CD14-positive monocyte (primary cell): Measurements from ENCODE around the gene SBK1. TPM values are rescaled to one million over a fixed set of nuclear protein-coding genes. Genes with fewer than 3 reads are reported as not detected.

Experiments used
- DNase-seq, 3 donors: peaks; one replicate each; pipeline ENCODE4 v3.0.0-alpha.2; 2011 to 2022
- H2AFZ ChIP-seq: 2 replicates; pipeline ENCODE4 v1.6.0; 2012; ENCODE audit warnings: mild to moderate bottlenecking, low read depth, low read length, inconsistent platforms; ENCODE audit not compliant: insufficient read depth, poor library complexity, severe bottlenecking
- H3K27ac ChIP-seq, 2 donors: 1 replicate in 1 of 2; 2 replicates in 1 of 2; pipeline ENCODE4 v1.5.1; 2012 to 2013; ENCODE audit warnings: low read length in 2 of 2, control low read depth in 1 of 2, inconsistent platforms in 1 of 2, low read depth in 1 of 2, mild to moderate bottlenecking in 1 of 2
- H3K27me3 ChIP-seq, 2 donors: one replicate each; pipeline versions ENCODE4 v1.6.0 to v1.6.1; 2011 to 2013; ENCODE audit warnings: low read length in 2 of 2; ENCODE audit not compliant: control insufficient read depth in 2 of 2, insufficient read depth in 2 of 2
- H3K36me3 ChIP-seq, 2 donors: replicated peaks in 1 of 2; 1 replicate in 1 of 2; 2 replicates in 1 of 2; pipeline versions ENCODE4 v1.5.1 to v1.6.1; 2012 to 2013; ENCODE audit warnings: low read length in 2 of 2, control low read depth in 1 of 2, inconsistent platforms in 1 of 2, mild to moderate bottlenecking in 1 of 2; ENCODE audit not compliant: insufficient read depth in 2 of 2, control insufficient read depth in 1 of 2
- H3K4me1 ChIP-seq, 2 donors: 1 replicate in 1 of 2; 2 replicates in 1 of 2; pipeline versions ENCODE4 v1.5.1 to v1.6.1; 2012 to 2013; ENCODE audit warnings: low read length in 2 of 2, control low read depth in 1 of 2, inconsistent platforms in 1 of 2, mild to moderate bottlenecking in 1 of 2, moderate library complexity in 1 of 2; ENCODE audit not compliant: insufficient read depth in 2 of 2, control insufficient read depth in 1 of 2
- H3K4me2 ChIP-seq: replicated peaks from 2 replicates; pipeline ENCODE3; 2012; ENCODE audit warnings: low read length, moderate library complexity, mild to moderate bottlenecking; ENCODE audit not compliant: poor library complexity, severe bottlenecking; ENCODE audit errors: extremely low read depth
- H3K4me3 ChIP-seq, 3 experiments: fragments of 200-600 bp in 1 of 3; sonication (generic) in 1 of 3; replicated peaks in 1 of 3; 1 replicate in 2 of 3; 2 replicates in 1 of 3; pipeline ENCODE4 v1.5.1; 2011 to 2013; ENCODE audit warnings: low read length in 3 of 3, mild to moderate bottlenecking in 3 of 3, control low read depth in 2 of 3, low read depth in 2 of 3, inconsistent platforms in 1 of 3, moderate library complexity in 1 of 3
- H3K79me2 ChIP-seq: 2 replicates; pipeline ENCODE4 v1.6.0; 2012; ENCODE audit warnings: mild to moderate bottlenecking, control low read depth, inconsistent platforms, low read length, moderate library complexity; ENCODE audit not compliant: insufficient read depth
- H3K9ac ChIP-seq: 2 replicates; pipeline ENCODE4 v1.6.0; 2017; ENCODE audit warnings: low read length, mild to moderate bottlenecking; ENCODE audit not compliant: insufficient read depth, poor library complexity, severe bottlenecking
- H3K9me3 ChIP-seq, 2 donors: replicated peaks in 1 of 2; 1 replicate in 1 of 2; 2 replicates in 1 of 2; pipeline versions ENCODE4 v1.5.1 to v1.6.1; 2012 to 2013; ENCODE audit warnings: low read length in 2 of 2, control low read depth in 1 of 2; ENCODE audit not compliant: control insufficient read depth in 1 of 2, insufficient read depth in 1 of 2
- H4K20me1 ChIP-seq: 2 replicates; pipeline ENCODE4 v1.6.0; 2012; ENCODE audit warnings: mild to moderate bottlenecking, low read length, control low read depth, moderate library complexity; ENCODE audit not compliant: insufficient read depth
- H3K27ac Mint-ChIP-seq, 7 donors: one replicate each; pipeline ENCODE4 v1.8.0; 2020; ENCODE audit warnings: mild to moderate bottlenecking in 7 of 7, mixed read lengths in 7 of 7, moderate library complexity in 6 of 7, inconsistent platforms in 2 of 7
- H3K27me3 Mint-ChIP-seq, 3 donors: one replicate each; pipeline ENCODE4 v1.8.0; 2021 to 2022; ENCODE audit warnings: low read depth in 3 of 3, mild to moderate bottlenecking in 3 of 3, mixed read lengths in 3 of 3, moderate library complexity in 3 of 3, inconsistent platforms in 1 of 3
- H3K36me3 Mint-ChIP-seq, 2 donors: one replicate each; pipeline ENCODE4 v1.8.0; 2020; ENCODE audit warnings: mixed read lengths in 2 of 2, inconsistent platforms in 1 of 2, mild to moderate bottlenecking in 1 of 2
- H3K4me1 Mint-ChIP-seq: one replicate; pipeline ENCODE4 v1.8.0; 2020; ENCODE audit warnings: mild to moderate bottlenecking, mixed read lengths
- H3K4me3 Mint-ChIP-seq, 2 donors: one replicate each; pipeline ENCODE4 v1.8.0; 2020; ENCODE audit warnings: mild to moderate bottlenecking in 2 of 2, mixed read lengths in 2 of 2, moderate library complexity in 1 of 2
- H3K9me3 Mint-ChIP-seq, 7 donors: one replicate each; pipeline ENCODE4 v1.8.0; 2020 to 2022; ENCODE audit warnings: mixed read lengths in 7 of 7, mild to moderate bottlenecking in 6 of 7, moderate library complexity in 6 of 7, inconsistent platforms in 2 of 7
- WGBS: methylation state at CpG from one replicate; pipeline ENCODE4 v1.1.5; 2013; ENCODE audit warnings: missing lambda C conversion rate; ENCODE audit not compliant: insufficient coverage; 5-methylcytosine and 5-hydroxymethylcytosine counted together
- intact Hi-C, 2 donors: fragments of 100-400 bp; cut with micrococcal nuclease; formaldehyde crosslinking; loops; one replicate each; pipeline versions ENCODE4 v1.15.0 to v1.15.1; 2023
- polyA plus RNA-seq, 3 donors: library from polyadenylated mRNA; depleted of rRNA in 1 of 3; unstranded in 2 of 3; stranded (reverse) in 1 of 3; fragments of 300-500 nt in 2 of 3; fragments of >200 nt in 1 of 3; fragmentation: Illumina TruSeq in 2 of 3; gene quantifications; 1 replicate in 2 of 3; 2 replicates in 1 of 3; pipeline ENCODE4 v1.2.3, GENCODE V29; 2012 to 2021
- TF ChIP-seq, protein P1 (sequence below): fragments of 200-600 bp; IDR thresholded peaks from one replicate; pipeline ENCODE4 v1.8.0; 2022; ENCODE audit warnings: antibody characterized with exemption, mild to moderate bottlenecking

SBK1 gene
- polyA plus RNA-seq, 3 donors = 0.04 TPM; not detected in 2

DNA sequence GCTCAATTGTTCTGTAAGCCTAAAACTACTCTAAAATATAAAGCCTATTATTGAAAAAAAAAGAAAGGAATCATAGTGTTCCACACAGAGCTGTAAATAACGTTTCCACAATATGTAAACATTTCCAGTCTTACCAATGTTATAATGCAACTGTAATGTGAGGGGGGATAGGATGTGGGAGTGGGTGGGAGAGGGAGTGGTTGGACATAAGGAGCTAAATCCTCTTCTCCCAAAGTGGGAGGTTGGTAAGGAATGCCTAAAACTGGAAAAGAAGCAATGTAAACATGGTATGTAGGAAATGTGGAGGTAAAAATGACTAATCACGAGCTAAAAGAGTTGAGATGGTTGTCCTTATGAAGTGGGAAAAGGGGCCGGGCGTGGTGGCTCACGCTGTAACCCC is 17.6 kb upstream of the SBK1 start:
- no peaks in the 10 kb centered on the region for H3K79me2 ChIP-seq
- H3K27ac ChIP-seq = no peak overlapping the region
- peaks cover 8% of the 10 kb centered on the region for H3K4me1 Mint-ChIP-seq
- no peak overlapping the region for H3K9ac ChIP-seq
- DNase-seq = no peak
- peaks cover 5 to 7% of the 10 kb centered on the region in 2 donors for H3K4me1 ChIP-seq
- H3K36me3 Mint-ChIP-seq = no peaks in the 10 kb centered on the region
- no peak overlapping the region for H2AFZ ChIP-seq
- 100% methylated on average over 3 of the region's 5 CpGs for WGBS
- no peak overlapping the region for H3K4me3 ChIP-seq
- no peaks in the 10 kb centered on the region for H3K9me3 ChIP-seq
- no peak overlapping the region for H3K4me2 ChIP-seq
- peaks cover 0 to 10% of the 10 kb centered on the region in 2 donors for H3K27me3 ChIP-seq
- H3K27ac Mint-ChIP-seq = no peak overlapping the region
- no peaks in the 10 kb centered on the region for H4K20me1 ChIP-seq
- intact Hi-C loops = no loop called here
- peaks cover 19 to 36% (median 21%) of the 10 kb centered on the region in 3 donors for H3K27me3 Mint-ChIP-seq
- no peaks in the 10 kb centered on the region for H3K36me3 ChIP-seq
- TF ChIP-seq, protein P1, sequence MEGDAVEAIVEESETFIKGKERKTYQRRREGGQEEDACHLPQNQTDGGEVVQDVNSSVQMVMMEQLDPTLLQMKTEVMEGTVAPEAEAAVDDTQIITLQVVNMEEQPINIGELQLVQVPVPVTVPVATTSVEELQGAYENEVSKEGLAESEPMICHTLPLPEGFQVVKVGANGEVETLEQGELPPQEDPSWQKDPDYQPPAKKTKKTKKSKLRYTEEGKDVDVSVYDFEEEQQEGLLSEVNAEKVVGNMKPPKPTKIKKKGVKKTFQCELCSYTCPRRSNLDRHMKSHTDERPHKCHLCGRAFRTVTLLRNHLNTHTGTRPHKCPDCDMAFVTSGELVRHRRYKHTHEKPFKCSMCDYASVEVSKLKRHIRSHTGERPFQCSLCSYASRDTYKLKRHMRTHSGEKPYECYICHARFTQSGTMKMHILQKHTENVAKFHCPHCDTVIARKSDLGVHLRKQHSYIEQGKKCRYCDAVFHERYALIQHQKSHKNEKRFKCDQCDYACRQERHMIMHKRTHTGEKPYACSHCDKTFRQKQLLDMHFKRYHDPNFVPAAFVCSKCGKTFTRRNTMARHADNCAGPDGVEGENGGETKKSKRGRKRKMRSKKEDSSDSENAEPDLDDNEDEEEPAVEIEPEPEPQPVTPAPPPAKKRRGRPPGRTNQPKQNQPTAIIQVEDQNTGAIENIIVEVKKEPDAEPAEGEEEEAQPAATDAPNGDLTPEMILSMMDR = no peak
- peaks cover 0 to 7% (median 5%) of the 10 kb centered on the region in 7 donors for H3K9me3 Mint-ChIP-seq
- H3K4me3 Mint-ChIP-seq = no peak overlapping the region

DNA sequence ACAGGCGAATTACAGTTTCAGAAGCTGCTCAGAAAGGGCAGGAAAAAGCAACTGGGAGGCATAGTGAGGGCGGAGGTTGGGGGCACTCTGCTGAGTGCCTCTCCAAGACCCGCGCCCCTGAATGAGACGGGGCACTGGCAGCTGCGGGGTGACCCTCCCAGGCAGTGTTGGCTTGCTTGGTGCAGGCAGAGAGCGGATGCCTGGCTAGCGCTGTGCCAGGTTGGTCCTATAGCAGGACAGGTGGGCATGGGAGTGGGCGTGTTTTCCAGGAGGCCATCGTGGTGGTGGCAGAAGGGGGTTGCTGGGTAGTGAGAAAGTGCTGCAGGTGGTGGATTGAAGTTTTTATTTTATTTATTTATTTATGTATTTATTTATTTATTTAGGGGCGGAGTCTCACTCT is 16.0 kb upstream of the SBK1 start:
- Histone ChIP-seq H3K4me1 (peaks cover 5 to 7% of the 10 kb centered on the region in 2 donors), H3K27me3 (peaks cover 0 to 10% of the 10 kb centered on the region in 2 donors), H3K9ac (no peak overlapping the region), H3K4me3 (no peak overlapping the region), H3K36me3 (no peaks in the 10 kb centered on the region), H2AFZ (no peak overlapping the region), H4K20me1 (no peaks in the 10 kb centered on the region), H3K4me2 (no peak overlapping the region), H3K79me2 (no peaks in the 10 kb centered on the region), H3K9me3 (no peaks in the 10 kb centered on the region), H3K27ac (no peak overlapping the region)
- Mint-ChIP-seq H3K4me1 (peaks cover 8% of the 10 kb centered on the region), H3K27me3 (peaks cover 17 to 33% (median 21%) of the 10 kb centered on the region in 3 donors), H3K9me3 (peaks cover 0 to 2% (median 1%) of the 10 kb centered on the region in 7 donors), H3K27ac (peak overlapping the region in 1 of 7 donors; percentile 60), H3K36me3 (no peaks in the 10 kb centered on the region), H3K4me3 (peak overlapping the region in 1 of 2 donors; percentile 24)
- TF ChIP-seq, protein P1 = no peak
- 85% methylated on average over 7 of the region's 11 CpGs for WGBS
- intact Hi-C loops = loop anchor here in 1 of 2 donors (2.0 kb wide), 1 partner anchor 40 kb away; no protein-coding TSS in a partner anchor
- no peak for DNase-seq
